ENCODE results near the gene EMC10.

The EMC10 gene

GRCh38 chr19:50512999-50513745, 36.9 kb downstream of the EMC10 start:
- H3K4me3 ChIP-seq (ENCODE audit: low read depth, low read length) = no peak overlapping the region
- H2BK5ac ChIP-seq (ENCODE audit: low read depth, low read length, poor library complexity) = no peak overlapping the region
- peaks cover 8% of the 10 kb centered on the region for H3K9me3 ChIP-seq (ENCODE audit: insufficient read depth, low read depth, low read length)
- no peak overlapping the region for H2AK5ac ChIP-seq (ENCODE audit: low read length)
- no peak overlapping the region for H3K4ac ChIP-seq (ENCODE audit: low read depth, low read length)
- H2AFZ ChIP-seq (ENCODE audit: insufficient read depth, low read length, poor library complexity) = no peak overlapping the region
- no peak overlapping the region for H3K4me2 ChIP-seq (ENCODE audit: low read length)
- no peak overlapping the region for H2BK12ac ChIP-seq (ENCODE audit: low read length)
- no peaks in the 10 kb centered on the region for H3K36me3 ChIP-seq (ENCODE audit: control insufficient read depth in 1 of 2, insufficient read depth in 2 of 2, low read length in 2 of 2)
- H3K4me1 ChIP-seq (ENCODE audit: control insufficient read depth in 1 of 2, insufficient read depth in 2 of 2, low read length in 2 of 2) = peaks cover 9 to 11% of the 10 kb centered on the region in 2 experiments
- H3K27ac ChIP-seq (ENCODE audit: low read depth, low read length) = no peak overlapping the region
- H3K27me3 ChIP-seq (ENCODE audit: insufficient read depth, low read length) = no peaks in the 10 kb centered on the region
- peaks cover 5% of the 10 kb centered on the region for H3K79me2 ChIP-seq (ENCODE audit: control insufficient read depth, insufficient read depth, low read length, poor library complexity)
- H3K14ac ChIP-seq (ENCODE audit: low read length) = no peak overlapping the region
- no peak for DNase-seq
- no peak overlapping the region for H4K91ac ChIP-seq (ENCODE audit: low read depth, low read length)
- no peak overlapping the region for H4K8ac ChIP-seq (ENCODE audit: low read depth, low read length)
- no peak overlapping the region for H2BK120ac ChIP-seq (ENCODE audit: insufficient read depth, low read length, poor library complexity)
- WGBS (ENCODE audit: extremely low coverage, insufficient coverage, insufficient read length) = no CpG with 5 or more reads among the region's 12 CpGs
- H4K12ac ChIP-seq (ENCODE audit: low read depth, low read length) = no peak overlapping the region
- H3K79me1 ChIP-seq (ENCODE audit: low read length) = peaks cover 9% of the 10 kb centered on the region
- no peak overlapping the region for H3K23ac ChIP-seq (ENCODE audit: low read length)
- no peak overlapping the region for H3K18ac ChIP-seq (ENCODE audit: low read length)
- H3K9ac ChIP-seq (ENCODE audit: low read length) = no peak overlapping the region

- Histone ChIP-seq H4K91ac (ENCODE audit: low read depth, low read length) (no peak within 1 kb of the TSS), H3K18ac (ENCODE audit: low read length) (no peak within 1 kb of the TSS), H3K4me2 (ENCODE audit: low read length) (no peak within 1 kb of the TSS), H3K4me3 (ENCODE audit: low read depth, low read length) (no peak within 1 kb of the TSS), H3K9me3 (ENCODE audit: insufficient read depth, low read depth, low read length) (peaks cover 13% of the 10 kb centered on the region), H3K9ac (ENCODE audit: low read length) (no peak within 1 kb of the TSS), H2BK120ac (ENCODE audit: insufficient read depth, low read length, poor library complexity) (no peak within 1 kb of the TSS), H2AFZ (ENCODE audit: insufficient read depth, low read length, poor library complexity) (no peak within 1 kb of the TSS), H3K4me1 (ENCODE audit: control insufficient read depth in 1 of 2, insufficient read depth in 2 of 2, low read length in 2 of 2) (peaks cover 9 to 11% of the 10 kb centered on the region in 2 experiments), H3K79me2 (ENCODE audit: control insufficient read depth, insufficient read depth, low read length, poor library complexity) (peaks cover 5% of the 10 kb centered on the region), H4K8ac (ENCODE audit: low read depth, low read length) (no peak within 1 kb of the TSS), H4K12ac (ENCODE audit: low read depth, low read length) (no peak within 1 kb of the TSS), H2BK12ac (ENCODE audit: low read length) (no peak within 1 kb of the TSS), H3K14ac (ENCODE audit: low read length) (no peak within 1 kb of the TSS), H3K4ac (ENCODE audit: low read depth, low read length) (no peak within 1 kb of the TSS), H3K23ac (ENCODE audit: low read length) (no peak within 1 kb of the TSS), H2BK5ac (ENCODE audit: low read depth, low read length, poor library complexity) (no peak within 1 kb of the TSS), H3K27me3 (ENCODE audit: insufficient read depth, low read length) (no peaks in the 10 kb centered on the region), H2AK5ac (ENCODE audit: low read length) (no peak within 1 kb of the TSS), H3K27ac (ENCODE audit: low read depth, low read length) (no peak within 1 kb of the TSS), H3K79me1 (ENCODE audit: low read length) (peaks cover 9% of the 10 kb centered on the region), H3K36me3 (ENCODE audit: control insufficient read depth in 1 of 2, insufficient read depth in 2 of 2, low read length in 2 of 2) (no peaks in the 10 kb centered on the region)
- no peak for DNase-seq
- no CpG with 5 or more reads among the region's 22 CpGs for WGBS (ENCODE audit: extremely low coverage, insufficient coverage, insufficient read length)
Observed at GRCh38 chr19:50513746-50514345, 37.5 kb downstream of the EMC10 start, which contains the start of gene ASPDH. Gene ASPDH, minus strand, starts transcription at chr19:50513913. Its CDS starts 90 bp downstream, at chr19:50513823.

DNA sequence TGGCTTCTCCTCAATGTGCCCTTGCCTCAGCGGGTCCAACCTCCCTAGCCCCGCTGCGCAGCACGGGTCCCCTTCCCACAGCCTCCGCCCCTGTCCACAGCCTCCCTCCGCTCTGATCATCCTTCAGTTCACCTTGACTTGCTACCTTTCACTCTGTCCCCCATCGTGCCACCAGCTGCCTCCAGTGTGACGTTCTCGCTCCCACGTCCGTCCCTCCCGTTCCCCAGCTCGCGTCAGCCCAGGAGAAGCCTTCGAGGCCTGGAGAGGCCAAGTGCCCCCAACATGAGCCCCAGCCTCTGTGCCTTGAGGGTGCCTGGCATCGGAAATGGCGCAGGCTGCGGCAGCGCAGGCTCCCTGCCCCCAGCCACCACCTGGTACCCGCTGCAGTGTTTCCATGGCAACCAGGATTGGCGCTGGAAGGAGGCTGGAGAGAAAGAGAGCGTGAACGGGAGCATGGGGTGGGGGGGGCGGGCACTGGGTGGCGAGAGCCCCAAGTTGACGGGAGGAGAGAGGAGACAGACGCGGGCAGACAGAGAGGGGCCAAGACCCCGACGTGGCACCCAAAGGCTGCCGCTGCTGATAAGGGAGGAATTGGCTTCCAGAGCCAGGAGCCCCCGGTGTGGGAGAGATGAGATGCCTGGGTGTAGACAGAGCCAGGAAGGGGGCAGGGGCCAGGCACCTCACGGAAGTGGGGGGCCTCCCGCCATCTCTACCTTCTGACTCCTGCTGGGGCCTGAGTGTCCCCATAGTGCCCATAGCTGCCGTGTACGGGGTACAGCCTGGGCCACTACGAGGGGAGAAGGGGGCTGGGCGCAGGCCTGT, 38.2 kb downstream of the EMC10 start:
- Histone ChIP-seq H2AFZ (ENCODE audit: insufficient read depth, low read length, poor library complexity) (no peak overlapping the region), H3K14ac (ENCODE audit: low read length) (no peak overlapping the region), H3K9ac (ENCODE audit: low read length) (no peak overlapping the region), H3K4ac (ENCODE audit: low read depth, low read length) (no peak overlapping the region), H3K4me3 (ENCODE audit: low read depth, low read length) (no peak overlapping the region), H3K27me3 (ENCODE audit: insufficient read depth, low read length) (no peaks in the 10 kb centered on the region), H3K79me2 (ENCODE audit: control insufficient read depth, insufficient read depth, low read length, poor library complexity) (peaks cover 5% of the 10 kb centered on the region), H2BK120ac (ENCODE audit: insufficient read depth, low read length, poor library complexity) (no peak overlapping the region), H2BK5ac (ENCODE audit: low read depth, low read length, poor library complexity) (no peak overlapping the region), H3K23ac (ENCODE audit: low read length) (no peak overlapping the region), H3K4me2 (ENCODE audit: low read length) (no peak overlapping the region), H3K27ac (ENCODE audit: low read depth, low read length) (no peak overlapping the region), H3K79me1 (ENCODE audit: low read length) (peaks cover 9% of the 10 kb centered on the region), H3K18ac (ENCODE audit: low read length) (no peak overlapping the region), H4K12ac (ENCODE audit: low read depth, low read length) (no peak overlapping the region), H4K8ac (ENCODE audit: low read depth, low read length) (no peak overlapping the region), H4K91ac (ENCODE audit: low read depth, low read length) (no peak overlapping the region), H2AK5ac (ENCODE audit: low read length) (no peak overlapping the region), H3K9me3 (ENCODE audit: insufficient read depth, low read depth, low read length) (peaks cover 16% of the 10 kb centered on the region), H3K36me3 (ENCODE audit: control insufficient read depth in 1 of 2, insufficient read depth in 2 of 2, low read length in 2 of 2) (no peaks in the 10 kb centered on the region), H2BK12ac (ENCODE audit: low read length) (no peak overlapping the region), H3K4me1 (ENCODE audit: control insufficient read depth in 1 of 2, insufficient read depth in 2 of 2, low read length in 2 of 2) (peaks cover 9 to 11% of the 10 kb centered on the region in 2 experiments)
- DNase-seq = no peak
- WGBS (ENCODE audit: extremely low coverage, insufficient coverage, insufficient read length) = no CpG with 5 or more reads among the region's 38 CpGs

DNA sequence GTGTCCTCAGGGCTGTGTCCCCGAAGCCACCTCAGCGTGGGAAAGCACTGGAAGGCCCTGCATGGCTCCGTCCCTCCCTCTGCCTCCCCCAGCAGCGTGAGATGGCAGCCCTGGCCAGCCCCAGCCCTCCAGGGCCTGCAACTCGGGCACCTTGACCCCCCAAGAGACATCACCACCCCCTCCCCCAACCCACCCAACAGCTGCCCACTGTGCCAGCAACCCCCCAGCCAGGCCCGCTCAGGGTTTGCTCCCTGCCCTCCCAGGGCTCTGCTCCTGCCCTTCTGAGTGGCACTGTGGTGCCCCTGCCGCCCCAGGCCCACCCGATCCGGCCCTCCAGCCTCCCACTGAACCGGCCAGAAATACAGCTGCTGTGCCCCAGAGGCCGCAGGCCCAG, 38.9 kb downstream of the EMC10 start:
- Histone ChIP-seq H2BK120ac (ENCODE audit: insufficient read depth, low read length, poor library complexity) (no peak overlapping the region), H4K91ac (ENCODE audit: low read depth, low read length) (no peak overlapping the region), H3K79me2 (ENCODE audit: control insufficient read depth, insufficient read depth, low read length, poor library complexity) (peaks cover 5% of the 10 kb centered on the region), H3K9ac (ENCODE audit: low read length) (no peak overlapping the region), H3K9me3 (ENCODE audit: insufficient read depth, low read depth, low read length) (peaks cover 16% of the 10 kb centered on the region), H3K79me1 (ENCODE audit: low read length) (peaks cover 9% of the 10 kb centered on the region), H2AFZ (ENCODE audit: insufficient read depth, low read length, poor library complexity) (no peak overlapping the region), H3K18ac (ENCODE audit: low read length) (no peak overlapping the region), H3K36me3 (ENCODE audit: control insufficient read depth in 1 of 2, insufficient read depth in 2 of 2, low read length in 2 of 2) (no peaks in the 10 kb centered on the region), H3K4me1 (ENCODE audit: control insufficient read depth in 1 of 2, insufficient read depth in 2 of 2, low read length in 2 of 2) (peaks cover 7 to 8% of the 10 kb centered on the region in 2 experiments), H3K4me3 (ENCODE audit: low read depth, low read length) (no peak overlapping the region), H3K14ac (ENCODE audit: low read length) (no peak overlapping the region), H3K23ac (ENCODE audit: low read length) (no peak overlapping the region), H2BK5ac (ENCODE audit: low read depth, low read length, poor library complexity) (no peak overlapping the region), H4K12ac (ENCODE audit: low read depth, low read length) (no peak overlapping the region), H4K8ac (ENCODE audit: low read depth, low read length) (no peak overlapping the region), H2AK5ac (ENCODE audit: low read length) (no peak overlapping the region), H3K27me3 (ENCODE audit: insufficient read depth, low read length) (no peaks in the 10 kb centered on the region), H3K4ac (ENCODE audit: low read depth, low read length) (no peak overlapping the region), H2BK12ac (ENCODE audit: low read length) (no peak overlapping the region), H3K27ac (ENCODE audit: low read depth, low read length) (no peak overlapping the region), H3K4me2 (ENCODE audit: low read length) (no peak overlapping the region)
- no CpG with 5 or more reads among the region's 11 CpGs for WGBS (ENCODE audit: extremely low coverage, insufficient coverage, insufficient read length)
- DNase-seq = no peak
